Activated T-cell treated with anti-CD3 and anti-CD28 coated beads, Interleukin-2, amount 50 U/mL, for 72 hours (primary cell): Measurements from ENCODE around the gene POLR3E. TPM values are rescaled to one million over a fixed set of nuclear protein-coding genes. Genes with fewer than 3 reads are reported as not detected.

ENCODE experiments used
- ATAC-seq, 2 donors: fragments of 150-1000 bp; cut with Tn5 transposase; replicated peaks in 1 of 2; 2 replicates each; pipeline ENCODE4 v1.10.0; 2021; ENCODE audit warnings: moderate library complexity in 2 of 2, mild to moderate bottlenecking in 1 of 2
- DNase-seq, 2 donors: peaks; one replicate each; pipeline ENCODE4 v3.0.0; 2021 to 2022; ENCODE audit warnings: mixed read lengths in 1 of 2
- H3K27ac Mint-ChIP-seq: one replicate; pipeline ENCODE4 v1.8.0; 2022; ENCODE audit warnings: mild to moderate bottlenecking, moderate library complexity, mixed read lengths
- H3K27me3 Mint-ChIP-seq: one replicate; pipeline ENCODE4 v1.8.0; 2022; ENCODE audit warnings: low read depth, mixed read lengths
- H3K36me3 Mint-ChIP-seq, 2 donors: one replicate each; pipeline ENCODE4 v1.8.0; 2022; ENCODE audit warnings: mixed read lengths in 2 of 2, mild to moderate bottlenecking in 1 of 2; ENCODE audit not compliant: insufficient read depth in 2 of 2
- H3K4me1 Mint-ChIP-seq: one replicate; pipeline ENCODE4 v1.8.0; 2022; ENCODE audit warnings: low read depth, mixed read lengths
- H3K4me3 Mint-ChIP-seq, 2 donors: one replicate each; pipeline ENCODE4 v1.8.0; 2022; ENCODE audit warnings: mild to moderate bottlenecking in 2 of 2, mixed read lengths in 2 of 2, moderate library complexity in 2 of 2
- H3K9me3 Mint-ChIP-seq, 2 donors: one replicate each; pipeline ENCODE4 v1.8.0; 2022; ENCODE audit warnings: mixed read lengths in 2 of 2
- total RNA-seq, 2 donors: library from RNA; stranded (reverse); gene quantifications; one replicate each; pipeline ENCODE4 v1.2.3, GENCODE V29; 2022

The POLR3E gene
- total RNA-seq, 2 donors from 2014 or later = 57.5 to 59.5 TPM

DNA sequence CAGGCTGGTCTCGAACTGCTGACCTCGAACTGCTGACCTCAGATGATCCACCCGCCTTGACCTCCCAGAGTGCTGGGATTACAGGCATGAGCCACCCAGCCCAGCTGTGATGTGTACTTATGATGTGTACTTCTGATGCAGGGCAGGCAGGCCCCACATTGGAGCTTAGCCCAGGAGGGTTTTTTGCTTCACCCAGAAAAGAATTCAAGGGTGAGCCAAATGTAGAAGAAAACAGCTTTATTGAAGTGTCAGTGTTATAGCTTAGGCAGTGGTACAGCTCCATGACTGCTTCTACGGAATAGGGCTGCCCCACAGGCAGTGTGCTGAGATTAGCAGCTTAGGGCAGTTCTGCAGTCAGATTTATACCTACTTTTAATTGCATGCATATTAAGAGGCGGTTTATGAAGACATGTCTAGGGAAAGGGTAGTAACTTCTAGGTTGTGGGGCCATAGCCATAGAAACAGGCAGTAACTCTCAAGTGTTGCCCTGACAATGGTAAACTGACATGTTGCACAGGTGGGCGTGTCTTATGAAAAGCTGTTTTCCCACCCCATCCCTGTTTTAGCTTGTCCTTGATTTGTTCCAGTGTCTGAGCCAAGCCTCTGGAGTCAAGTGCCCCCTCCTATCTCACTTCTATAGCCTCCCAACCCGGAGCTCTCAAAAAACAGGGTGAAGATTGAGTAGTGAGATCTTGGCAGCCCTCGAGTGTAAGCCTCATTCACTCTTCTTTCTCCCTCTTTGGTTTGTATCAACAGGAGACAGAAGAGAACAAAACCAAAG is 24.1 kb upstream of the POLR3E start:
- no peak for DNase-seq
- Mint-ChIP-seq H3K27me3 (no peaks in the 10 kb centered on the region), H3K4me1 (peaks cover 7% of the 10 kb centered on the region), H3K27ac (no peak overlapping the region), H3K36me3 (peaks cover 4 to 19% of the 10 kb centered on the region in 2 donors), H3K9me3 (no peaks in the 10 kb centered on the region), H3K4me3 (no peak overlapping the region)
- ATAC-seq = no peak

DNA sequence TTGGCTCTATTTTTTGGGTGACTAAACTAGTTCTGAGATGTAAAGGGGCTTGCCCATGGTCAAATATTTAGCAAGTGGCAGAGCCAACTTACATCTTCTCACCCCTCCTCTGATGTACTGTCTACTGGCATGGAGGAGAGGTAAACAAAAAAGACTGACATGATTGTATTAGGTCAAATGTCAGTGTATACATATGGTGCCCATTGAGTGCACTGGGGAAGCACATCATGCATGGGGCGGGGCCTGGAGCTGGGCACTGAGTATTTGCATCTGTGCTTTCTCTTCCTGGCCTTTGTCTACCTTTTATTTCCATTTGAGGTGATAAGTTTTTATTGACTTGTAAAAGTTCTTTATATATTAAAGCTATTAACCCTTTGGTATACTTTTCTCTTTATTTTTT is 22.3 kb upstream of the POLR3E start:
- Mint-ChIP-seq H3K27me3 (no peaks in the 10 kb centered on the region), H3K4me1 (peaks cover 7% of the 10 kb centered on the region), H3K9me3 (no peaks in the 10 kb centered on the region), H3K27ac (no peak overlapping the region), H3K36me3 (peaks cover 4 to 16% of the 10 kb centered on the region in 2 donors), H3K4me3 (no peak overlapping the region)
- DNase-seq = no peak
- no peak for ATAC-seq

DNA sequence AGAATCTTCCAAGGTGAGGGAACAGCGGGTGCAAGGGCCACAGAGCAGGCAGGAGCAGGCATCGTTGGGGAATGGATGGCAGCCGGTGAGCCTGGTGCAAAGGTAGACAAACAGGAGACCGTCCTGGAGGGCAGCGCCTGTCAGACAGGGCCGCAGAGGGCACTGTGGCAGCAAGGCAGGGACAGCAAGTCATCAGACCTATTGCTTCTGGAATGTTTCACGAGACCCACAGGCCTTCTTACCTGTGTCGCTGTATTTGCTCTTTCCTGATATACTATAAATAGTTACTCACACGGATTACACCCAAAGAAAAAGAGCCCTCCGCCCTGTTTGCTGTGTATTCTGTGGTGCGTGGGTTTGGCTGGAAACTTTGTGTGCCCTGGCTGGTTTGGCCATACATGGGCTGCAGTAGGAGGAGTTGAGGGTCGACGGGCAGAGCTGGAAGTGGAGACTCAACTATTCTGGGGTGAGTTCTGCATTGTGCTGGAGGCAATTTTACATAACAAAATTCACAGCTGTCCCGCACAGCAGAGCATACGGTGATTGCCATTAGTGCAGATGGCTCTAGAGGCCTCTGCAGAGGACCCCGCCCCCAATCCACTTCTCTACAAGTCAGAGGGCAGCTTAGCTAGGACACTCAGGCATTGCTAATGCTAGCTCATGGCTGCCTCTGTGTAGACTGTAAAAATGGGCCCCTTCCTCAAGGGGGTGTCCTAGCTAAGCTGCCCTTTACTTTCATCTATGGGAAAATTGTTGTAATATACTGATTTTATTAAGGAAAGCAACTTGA is 18.6 kb upstream of the POLR3E start:
- Mint-ChIP-seq H3K36me3 (peaks cover 4 to 7% of the 10 kb centered on the region in 2 donors), H3K9me3 (no peaks in the 10 kb centered on the region), H3K4me3 (no peak overlapping the region), H3K27me3 (no peaks in the 10 kb centered on the region), H3K27ac (no peak overlapping the region), H3K4me1 (no peaks in the 10 kb centered on the region)
- ATAC-seq (no peak), DNase-seq (no peak)

DNA sequence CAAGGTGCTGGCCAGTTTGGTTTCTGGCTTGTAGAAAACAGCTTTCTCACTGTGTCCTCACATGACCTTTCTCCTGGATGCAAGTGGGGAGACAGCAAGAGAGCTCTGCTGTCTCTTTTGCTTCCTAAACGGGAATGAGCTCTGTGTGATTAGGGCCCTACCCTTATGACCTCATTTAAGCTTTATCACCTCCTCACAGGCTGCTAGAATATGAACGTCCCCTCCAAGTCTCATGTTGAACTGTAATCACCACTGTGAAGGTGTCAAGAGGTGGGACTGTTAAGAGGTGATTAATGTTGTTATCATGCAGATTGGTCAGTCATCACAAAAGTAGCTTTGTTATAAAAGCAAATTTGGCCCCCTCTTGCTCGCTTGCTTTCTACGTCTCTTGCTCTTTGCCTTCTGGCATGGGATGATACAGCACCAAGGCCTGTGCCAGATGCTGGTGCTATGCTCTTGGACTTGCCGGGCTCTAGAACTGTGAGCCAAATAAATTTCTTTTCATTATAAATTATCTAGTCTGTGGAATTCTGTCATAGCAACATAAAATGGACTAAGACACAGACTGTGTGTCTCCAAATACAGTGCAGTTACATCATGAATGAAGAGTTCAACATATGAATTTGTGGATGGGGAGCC is 14.8 kb upstream of the POLR3E start:
- Mint-ChIP-seq H3K36me3 (peaks cover 4 to 10% of the 10 kb centered on the region in 2 donors), H3K27ac (no peak overlapping the region), H3K27me3 (no peaks in the 10 kb centered on the region), H3K9me3 (no peaks in the 10 kb centered on the region), H3K4me1 (no peaks in the 10 kb centered on the region), H3K4me3 (no peak overlapping the region)
- DNase-seq (no peak), ATAC-seq (no peak)

DNA sequence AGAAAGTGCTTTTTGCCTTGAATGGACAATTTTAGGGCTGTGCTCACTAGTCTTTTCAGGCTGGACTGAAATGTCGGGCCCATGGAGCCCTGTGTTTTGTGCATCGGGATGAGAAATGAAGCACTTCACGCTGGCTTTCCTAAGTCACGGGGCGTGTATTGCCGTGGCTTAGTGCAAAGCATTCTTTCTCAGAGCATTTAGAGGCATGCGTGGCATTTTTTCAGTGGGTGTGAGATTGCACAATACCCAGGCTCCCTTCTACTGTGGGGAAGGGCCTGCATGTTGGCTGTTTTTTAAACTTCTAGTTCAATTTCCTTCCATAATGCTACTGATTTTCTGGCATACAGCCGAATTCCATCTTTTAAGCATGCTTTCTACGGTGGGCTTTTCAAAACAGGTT is 12.6 kb upstream of the POLR3E start:
- DNase-seq = no peak
- H3K27me3 Mint-ChIP-seq = no peaks in the 10 kb centered on the region
- no peak for ATAC-seq

DNA sequence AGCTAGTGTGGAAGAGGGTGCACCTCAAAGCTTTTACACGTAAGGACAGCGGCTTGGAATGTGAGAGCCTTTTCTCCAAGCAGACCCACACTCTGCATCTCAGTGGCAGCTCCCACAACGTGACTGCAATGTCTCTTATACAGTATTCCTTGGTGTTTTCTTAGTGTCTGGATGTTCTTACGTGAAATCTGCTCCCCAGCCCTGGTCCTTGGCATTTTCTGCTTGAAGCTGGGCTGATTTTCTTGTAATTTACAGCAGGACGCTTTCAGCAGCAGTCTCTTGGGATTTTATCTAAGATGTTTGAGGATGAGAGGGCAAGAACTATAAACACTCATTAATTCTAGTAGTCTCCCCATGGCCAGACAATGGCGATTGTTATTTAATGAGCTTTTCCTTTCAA is 12.1 kb upstream of the POLR3E start:
- Mint-ChIP-seq H3K4me1 (no peaks in the 10 kb centered on the region), H3K4me3 (no peak overlapping the region)

More for the DNA sequence above, 12.6 kb upstream of the POLR3E start:
- Mint-ChIP-seq H3K27ac (no peak overlapping the region), H3K36me3 (peaks cover 4 to 9% of the 10 kb centered on the region in 2 donors), H3K9me3 (no peaks in the 10 kb centered on the region), H3K4me3 (no peak overlapping the region), H3K4me1 (no peaks in the 10 kb centered on the region)

DNA sequence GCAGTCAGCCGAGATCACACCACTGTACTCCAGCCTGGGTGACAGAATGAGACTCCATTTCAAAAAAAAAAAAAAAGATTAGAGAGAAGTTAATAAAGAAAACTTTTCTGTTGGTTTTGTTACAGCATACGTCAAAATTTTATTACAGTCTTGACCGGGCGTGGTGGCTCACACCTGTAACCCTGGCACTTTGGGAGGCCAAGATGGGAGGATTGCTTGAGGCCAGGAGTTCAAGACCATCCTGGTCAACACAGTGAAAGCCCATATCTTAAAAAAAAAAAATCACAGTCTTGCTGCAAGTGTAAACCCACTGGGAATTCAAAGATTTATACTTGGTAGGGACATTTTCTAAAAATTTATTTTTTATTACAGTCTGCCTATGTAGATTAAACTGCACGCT is 6.2 kb upstream of the POLR3E start:
- DNase-seq (no peak), ATAC-seq (no peak)
- peaks cover 13% of the 10 kb centered on the region for H3K4me1 Mint-ChIP-seq
- no peaks in the 10 kb centered on the region for H3K27me3 Mint-ChIP-seq
- no peaks in the 10 kb centered on the region for H3K36me3 Mint-ChIP-seq
- no peaks in the 10 kb centered on the region for H3K9me3 Mint-ChIP-seq
- H3K27ac Mint-ChIP-seq = no peak overlapping the region
- H3K4me3 Mint-ChIP-seq = no peak overlapping the region

More for the DNA sequence above, 12.1 kb upstream of the POLR3E start:
- DNase-seq (no peak), ATAC-seq (no peak)
- H3K9me3 Mint-ChIP-seq = no peaks in the 10 kb centered on the region
- peaks cover 4 to 9% of the 10 kb centered on the region in 2 donors for H3K36me3 Mint-ChIP-seq
- no peaks in the 10 kb centered on the region for H3K27me3 Mint-ChIP-seq
- H3K27ac Mint-ChIP-seq = no peak overlapping the region

DNA sequence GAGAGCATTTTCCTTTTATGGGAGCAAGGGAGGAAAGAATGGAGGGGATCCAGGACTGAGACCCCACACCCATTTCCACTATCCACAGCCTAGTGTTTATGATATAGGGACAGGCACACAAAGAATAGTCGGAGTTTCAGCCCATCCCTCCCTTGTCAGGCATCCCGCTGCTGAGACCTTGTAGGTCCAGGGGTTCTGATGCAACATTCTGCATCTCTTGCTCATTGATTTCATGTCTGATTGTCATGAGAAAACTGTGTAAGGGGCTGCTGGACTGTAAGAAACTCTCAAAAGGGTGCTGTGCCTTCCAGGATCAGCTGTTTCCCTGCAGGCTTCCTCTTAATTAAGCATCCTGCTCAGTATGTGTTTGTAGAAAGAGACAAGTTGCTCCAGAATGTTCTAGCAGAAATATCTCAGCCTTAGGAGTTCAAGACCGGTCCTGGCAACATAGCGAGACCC is 5.3 kb upstream of the POLR3E start:
- Mint-ChIP-seq H3K36me3 (peaks cover 0 to under 1% of the 10 kb centered on the region in 2 donors), H3K27ac (peak overlapping the region; percentile 4), H3K4me3 (no peak overlapping the region), H3K9me3 (no peaks in the 10 kb centered on the region), H3K4me1 (peaks cover 18% of the 10 kb centered on the region), H3K27me3 (no peaks in the 10 kb centered on the region)
- no peak for ATAC-seq
- DNase-seq = no peak

DNA sequence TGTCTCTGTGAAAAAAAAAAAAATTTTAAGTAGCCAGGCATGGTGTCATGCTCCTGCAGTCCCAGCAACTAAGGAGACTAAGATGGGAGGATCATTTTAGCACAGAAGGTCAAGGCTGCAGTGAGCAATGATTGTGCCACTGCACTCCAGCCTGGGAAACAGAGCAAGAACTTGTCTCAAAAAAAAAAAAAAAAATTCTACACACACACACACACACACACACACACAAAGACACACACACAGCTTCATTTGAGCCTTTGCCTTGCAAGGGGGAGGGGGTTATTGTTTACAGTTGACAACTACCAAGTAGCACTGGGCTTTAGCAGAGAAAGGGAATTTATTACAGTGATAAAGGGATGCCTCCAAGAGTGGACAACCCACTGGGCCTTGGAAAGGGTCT is 4.9 kb upstream of the POLR3E start:
- Mint-ChIP-seq H3K27ac (no peak overlapping the region), H3K36me3 (peaks cover 0 to 3% of the 10 kb centered on the region in 2 donors), H3K4me3 (no peak overlapping the region), H3K4me1 (peaks cover 18% of the 10 kb centered on the region), H3K9me3 (no peaks in the 10 kb centered on the region), H3K27me3 (no peaks in the 10 kb centered on the region)
- ATAC-seq (no peak), DNase-seq (no peak)

DNA sequence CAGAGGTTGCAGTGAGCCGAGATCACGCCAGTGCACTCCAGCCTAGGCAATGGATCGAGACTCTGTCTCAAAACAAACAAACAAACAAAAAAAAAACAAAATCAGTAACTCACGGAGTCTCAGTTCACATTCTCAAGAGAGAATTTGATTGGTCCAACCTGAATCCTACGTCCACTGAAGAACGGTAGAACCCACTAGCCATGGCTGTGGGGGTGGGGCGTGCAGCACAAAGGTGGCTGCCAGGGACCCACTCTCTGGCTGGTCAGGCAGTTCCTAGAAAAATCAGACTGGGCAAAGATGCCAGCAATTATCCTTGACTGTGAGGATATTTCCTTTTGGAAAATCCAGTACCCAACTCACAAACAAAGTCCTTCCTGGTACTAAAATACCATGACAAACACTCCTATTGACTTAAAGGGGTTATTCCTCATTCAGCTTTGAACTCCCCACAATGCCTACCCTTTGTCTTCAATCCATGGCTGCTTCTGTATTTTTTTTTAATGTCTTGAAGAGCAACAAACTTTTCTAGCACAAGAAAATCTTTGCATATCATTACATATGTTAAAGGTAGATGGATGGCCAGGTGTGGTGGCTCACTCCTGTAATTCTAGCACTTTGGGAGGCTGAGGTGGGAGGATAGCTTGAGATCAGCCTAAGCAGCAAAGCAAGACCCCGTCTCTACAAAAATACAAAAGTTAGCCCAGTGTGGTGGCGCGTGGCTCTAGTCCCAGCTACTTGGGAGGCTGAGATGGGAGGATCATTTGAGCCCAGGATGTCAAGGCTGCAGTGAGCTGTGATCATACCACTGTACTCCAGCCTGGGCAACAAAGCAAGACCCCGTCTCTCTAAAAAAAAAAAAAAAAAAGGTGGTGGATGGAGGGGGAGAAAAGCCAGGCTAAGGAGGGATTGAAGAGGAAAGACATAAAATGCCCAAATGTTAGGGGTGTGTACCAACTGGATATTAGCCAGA is 3.8 kb upstream of the POLR3E start:
- ATAC-seq (no peak), DNase-seq (no peak)
- Mint-ChIP-seq H3K9me3 (no peaks in the 10 kb centered on the region), H3K27me3 (no peaks in the 10 kb centered on the region), H3K4me1 (peaks cover 22% of the 10 kb centered on the region), H3K36me3 (peaks cover 2 to 6% of the 10 kb centered on the region in 2 donors), H3K4me3 (no peak overlapping the region), H3K27ac (no peak overlapping the region)

DNA sequence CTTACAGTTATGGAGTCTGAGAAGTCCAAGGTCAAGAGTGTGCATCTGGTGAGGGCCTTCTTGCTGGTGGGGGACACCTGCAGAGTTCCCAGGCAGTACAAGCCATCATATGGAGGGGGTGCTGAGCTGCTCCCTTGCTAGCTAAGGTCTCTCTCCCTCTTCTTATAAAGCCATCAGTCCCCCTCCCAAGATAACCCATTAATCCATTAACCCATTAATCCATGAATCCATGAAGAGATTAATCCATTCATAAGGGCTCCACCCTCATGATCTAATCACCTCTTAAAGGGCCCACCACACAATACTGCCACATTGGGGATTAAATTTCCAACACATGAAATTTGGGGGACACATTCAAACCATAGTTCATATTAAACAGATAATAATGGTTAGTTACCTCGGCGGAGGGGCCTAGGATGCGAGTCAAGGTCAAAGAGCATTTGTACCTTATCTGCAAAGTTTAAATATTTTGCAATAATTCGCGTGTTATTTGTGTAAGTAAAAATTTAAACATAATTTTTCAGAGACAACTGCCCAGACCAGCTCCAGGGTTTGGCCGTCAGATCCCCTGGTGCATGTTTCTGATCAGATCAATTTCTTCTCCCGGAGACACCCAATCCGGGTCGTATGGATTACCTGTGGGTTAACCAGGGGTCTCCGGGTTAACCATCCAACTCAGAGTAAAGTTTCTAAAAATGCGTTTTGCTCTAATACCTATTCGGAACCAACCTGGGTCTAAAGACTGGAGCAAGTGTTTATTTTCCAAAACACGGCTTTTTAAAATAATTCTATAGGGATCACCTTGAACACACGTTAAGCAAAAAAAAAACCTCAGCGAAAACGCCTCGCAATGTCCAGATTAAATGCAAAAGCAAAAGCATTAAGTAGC is 740 bp upstream of the POLR3E start:
- peak in 1 of 2 donors; percentile 0 for ATAC-seq
- peaks cover 5 to 6% of the 10 kb centered on the region in 2 donors for H3K36me3 Mint-ChIP-seq
- H3K27ac Mint-ChIP-seq = peak overlapping the region; percentile 99
- no peaks in the 10 kb centered on the region for H3K27me3 Mint-ChIP-seq
- peaks cover 49% of the 10 kb centered on the region for H3K4me1 Mint-ChIP-seq
- no peaks in the 10 kb centered on the region for H3K9me3 Mint-ChIP-seq
- no peak for DNase-seq
- peak overlapping the region; percentile 95 to 99 for H3K4me3 Mint-ChIP-seq
